RWPE1 (cell line): ENCODE measurements around the gene PDZRN4.

Source experiments
- CTCF ChIA-PET: fragments of 350-600 bp; sonication (Branson Sonifier 250); formaldehyde crosslinking; extraction: SDS; loops from one replicate; lab custom pipeline; 2021; lab: Yijun Ruan, JAX
- POLR2A ChIA-PET: fragments of 400-600 bp; formaldehyde crosslinking; extraction: SDS; loops from one replicate; lab custom pipeline; 2020; ENCODE audit warnings: antibody characterized with exemption; ENCODE audit not compliant: low non-redundant PET; lab: Yijun Ruan, JAX
- DNase-seq: peaks from one replicate; pipeline ENCODE4 v3.0.0; 2012; ENCODE audit warnings: low spot score
- H3K27ac ChIP-seq: fragments of 450-650 bp; 2 replicates; pipeline ENCODE4 v1.5.1; 2017
- TF ChIP-seq, protein P1 (sequence below): fragments of 450-650 bp; conservative IDR thresholded peaks from 2 replicates; pipeline ENCODE4 v1.5.1; 2017; ENCODE audit warnings: low read depth, mild to moderate bottlenecking

Gene PDZRN4

DNA sequence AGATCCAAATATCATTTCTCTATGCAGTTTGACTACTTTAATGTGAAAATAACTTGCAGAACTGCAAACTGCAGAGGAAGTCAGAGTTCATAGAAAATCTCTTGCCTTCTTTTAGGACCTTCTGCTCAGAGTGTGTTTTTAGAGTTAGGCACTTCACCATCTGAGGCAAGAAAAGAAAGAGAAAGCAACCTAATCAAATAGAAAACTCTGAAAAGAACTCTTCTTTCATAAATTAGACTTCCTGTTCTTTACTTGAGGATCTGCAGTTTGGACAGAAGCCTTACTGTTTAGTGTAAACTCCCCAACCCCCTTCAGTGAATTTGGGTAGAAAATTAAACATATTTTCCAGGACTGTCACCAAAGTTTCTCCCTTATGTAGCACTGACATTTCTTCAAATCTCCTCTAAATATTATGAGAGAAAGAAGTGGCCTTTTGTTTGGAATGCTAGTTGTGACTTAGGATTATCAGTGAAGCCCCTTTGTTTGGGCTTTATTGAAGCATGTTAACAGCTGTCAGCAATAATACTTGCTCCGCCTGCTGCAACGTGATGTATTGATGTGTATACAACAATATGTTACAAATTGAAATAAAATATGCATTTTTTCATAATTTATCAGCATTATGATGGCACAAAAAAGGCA, 99.5 kb downstream of the PDZRN4 start:
- TF ChIP-seq, protein P1, sequence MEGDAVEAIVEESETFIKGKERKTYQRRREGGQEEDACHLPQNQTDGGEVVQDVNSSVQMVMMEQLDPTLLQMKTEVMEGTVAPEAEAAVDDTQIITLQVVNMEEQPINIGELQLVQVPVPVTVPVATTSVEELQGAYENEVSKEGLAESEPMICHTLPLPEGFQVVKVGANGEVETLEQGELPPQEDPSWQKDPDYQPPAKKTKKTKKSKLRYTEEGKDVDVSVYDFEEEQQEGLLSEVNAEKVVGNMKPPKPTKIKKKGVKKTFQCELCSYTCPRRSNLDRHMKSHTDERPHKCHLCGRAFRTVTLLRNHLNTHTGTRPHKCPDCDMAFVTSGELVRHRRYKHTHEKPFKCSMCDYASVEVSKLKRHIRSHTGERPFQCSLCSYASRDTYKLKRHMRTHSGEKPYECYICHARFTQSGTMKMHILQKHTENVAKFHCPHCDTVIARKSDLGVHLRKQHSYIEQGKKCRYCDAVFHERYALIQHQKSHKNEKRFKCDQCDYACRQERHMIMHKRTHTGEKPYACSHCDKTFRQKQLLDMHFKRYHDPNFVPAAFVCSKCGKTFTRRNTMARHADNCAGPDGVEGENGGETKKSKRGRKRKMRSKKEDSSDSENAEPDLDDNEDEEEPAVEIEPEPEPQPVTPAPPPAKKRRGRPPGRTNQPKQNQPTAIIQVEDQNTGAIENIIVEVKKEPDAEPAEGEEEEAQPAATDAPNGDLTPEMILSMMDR: no peak
- H3K27ac ChIP-seq: no peak overlapping the region
- POLR2A ChIA-PET: no interaction called here
- CTCF ChIA-PET: interaction anchor here (0.5 to 1.8 kb wide), 3 partner anchors 10 to 403 kb away, joined by 3 to 4 read pairs (median 3); no protein-coding TSS in a partner anchor
- no peak for DNase-seq

DNA sequence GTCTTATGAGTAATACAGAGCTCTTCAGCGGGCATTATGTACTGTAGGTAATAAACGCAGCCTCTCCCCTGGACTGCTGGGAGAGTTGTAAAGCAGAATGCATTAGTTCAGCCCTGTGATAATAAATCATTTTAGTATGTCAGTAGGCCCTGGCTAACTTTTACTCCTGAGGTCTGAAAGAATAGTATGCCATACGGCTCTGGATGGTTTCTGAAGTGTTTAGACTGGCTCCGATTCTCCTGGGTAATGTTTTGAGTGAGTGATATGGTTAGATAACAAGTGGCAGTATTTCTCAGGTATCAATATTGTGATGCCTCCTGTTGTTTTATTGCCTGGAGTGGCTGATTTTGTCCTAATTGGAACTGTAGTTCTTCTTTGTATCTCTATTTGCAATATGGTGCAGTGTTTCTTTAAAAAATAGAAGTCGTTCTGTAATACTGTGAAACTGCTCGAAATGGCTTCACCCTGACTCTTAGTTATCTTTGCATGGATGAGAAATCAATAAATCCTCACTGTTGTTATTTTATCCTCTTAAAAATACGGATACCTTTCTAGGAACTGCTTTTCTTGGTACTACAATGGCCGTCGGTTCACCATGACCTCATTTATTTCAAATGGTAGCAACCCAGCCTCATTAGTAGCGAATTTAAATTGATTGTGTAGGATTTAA, 100.2 kb downstream of the PDZRN4 start:
- TF ChIP-seq, protein P1: no peak
- POLR2A ChIA-PET: no interaction called here

GRCh38 chr12:41289501-41289900, 101.4 kb downstream of the PDZRN4 start:
- ChIA-PET POLR2A (no interaction called here), CTCF (no interaction called here)
- no peak for DNase-seq
- H3K27ac ChIP-seq: no peak overlapping the region
- TF ChIP-seq, protein P1: no peak

More for the DNA sequence above, 100.2 kb downstream of the PDZRN4 start:
- no peak overlapping the region for H3K27ac ChIP-seq
- no peak for DNase-seq
- CTCF ChIA-PET: interaction anchor here (0.6 kb wide), 1 partner anchor 131 kb away, joined by 3 read pairs; no protein-coding TSS in a partner anchor

DNA sequence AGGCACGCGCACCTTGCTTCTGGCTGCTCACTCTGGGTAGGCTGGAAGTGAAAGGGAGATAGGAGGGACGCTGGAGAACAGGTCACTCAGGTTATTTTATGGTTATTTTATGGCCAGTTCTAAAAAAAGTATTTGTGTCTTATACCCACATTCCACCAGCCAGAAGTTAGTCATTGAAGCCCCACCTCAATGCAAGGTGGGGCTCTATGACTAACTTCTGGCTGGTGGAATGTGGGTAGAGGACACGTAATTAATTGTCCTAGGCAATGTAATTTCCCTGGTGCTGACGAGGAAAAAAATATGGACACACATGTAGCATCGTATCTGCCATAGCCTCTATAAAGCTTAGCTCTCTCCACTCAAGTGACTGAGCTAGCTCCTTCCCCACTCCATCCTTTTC, 104.9 kb downstream of the PDZRN4 start:
- ChIA-PET POLR2A (no interaction called here), CTCF (interaction anchor here (0.6 kb wide), 1 partner anchor 56 kb away, joined by 3 read pairs; no protein-coding TSS in a partner anchor)
- H3K27ac ChIP-seq: peak overlapping the region; percentile 49; the same call in 1 of the 2 replicates
- TF ChIP-seq, protein P1: no peak
- DNase-seq: peak; percentile 75

DNA sequence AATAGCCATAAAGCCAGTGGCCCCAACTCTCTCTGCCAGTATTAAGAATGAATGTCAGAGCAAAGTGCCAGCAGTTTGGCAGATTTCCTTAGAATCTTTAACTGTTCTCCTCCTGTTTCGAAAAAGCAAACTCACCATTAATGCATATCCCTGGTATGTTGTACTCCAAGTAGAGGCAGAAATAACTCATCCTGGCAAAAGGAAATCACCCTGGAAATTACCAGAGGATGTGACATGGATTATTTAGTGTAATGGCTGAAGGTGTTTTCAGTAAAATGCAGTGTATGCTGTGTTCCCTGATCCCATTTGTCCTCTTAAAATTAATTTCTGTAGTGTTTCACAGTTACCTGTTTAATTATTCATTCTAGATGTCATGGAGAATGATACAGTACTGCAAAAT, 105.3 kb downstream of the PDZRN4 start:
- H3K27ac ChIP-seq: no peak overlapping the region
- DNase-seq: no peak
- TF ChIP-seq, protein P1: no peak
- ChIA-PET CTCF (no interaction called here), POLR2A (no interaction called here)

- TF ChIP-seq, protein P1: no peak
- no peak for DNase-seq
- ChIA-PET CTCF (no interaction called here), POLR2A (no interaction called here)
- H3K27ac ChIP-seq: no peak overlapping the region
Measured at GRCh38 chr12:41302979-41303403, 114.9 kb downstream of the PDZRN4 start.
